ENCODE measurements around the gene TAF13. TPM values are rescaled to one million over a fixed set of nuclear protein-coding genes. Genes with fewer than 3 reads are reported as not detected.
"Not testable (repeated sequence)": the region's sequence is repeated elsewhere in the genome, so short reads cannot be mapped to it uniquely, and the experiment has no call there.

The TAF13 gene
- total RNA-seq, 1 experiment from 2014 or later = 72.5 TPM

- DNase-seq (ENCODE audit: extremely low read depth, low read depth) = no peak
Measured at GRCh38 chr1:109050228-109050995, 25.4 kb downstream of the TAF13 start.

DNA sequence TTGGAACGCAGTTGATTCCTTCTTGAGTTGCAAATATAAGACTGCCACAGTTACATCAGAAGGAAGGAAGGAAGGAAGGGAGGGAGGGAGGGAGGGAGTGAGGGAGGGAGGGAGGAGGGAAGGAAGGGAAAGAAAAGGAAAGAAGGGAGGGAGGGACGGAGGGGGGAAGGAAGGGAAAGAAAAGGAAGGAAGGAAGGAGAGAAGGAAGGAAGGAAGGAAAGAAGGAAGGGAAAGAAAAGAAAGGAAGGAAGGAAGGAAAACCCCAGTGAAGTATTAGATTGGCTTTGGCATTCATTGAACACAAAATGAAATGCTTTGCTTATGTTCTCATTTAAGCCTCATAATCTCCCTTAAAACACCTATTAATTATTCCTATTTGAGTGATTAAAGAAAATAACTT, 27.5 kb downstream of the TAF13 start:
- no peak for DNase-seq (ENCODE audit: extremely low read depth, low read depth)

DNA sequence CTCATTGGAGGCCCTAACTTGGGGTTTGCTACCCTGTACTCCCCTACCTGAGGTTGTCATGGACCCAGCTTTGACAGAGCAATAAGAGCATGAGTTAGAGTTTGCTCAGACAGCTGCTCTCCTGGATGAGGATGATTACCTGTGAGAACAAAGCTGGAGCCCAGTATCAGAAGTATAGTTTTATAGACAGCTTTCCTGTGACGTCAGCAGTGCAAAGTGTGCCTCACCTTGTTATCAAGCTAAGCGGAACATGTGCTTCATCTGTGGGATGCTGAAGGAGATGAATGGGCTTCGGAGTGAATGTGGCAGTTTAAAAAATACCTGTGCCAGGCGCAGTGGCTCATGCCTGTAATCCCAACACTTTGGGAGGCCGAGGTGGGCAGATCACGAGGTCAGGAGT, 28.5 kb downstream of the TAF13 start:
- DNase-seq (ENCODE audit: extremely low read depth, low read depth) = no peak

DNA sequence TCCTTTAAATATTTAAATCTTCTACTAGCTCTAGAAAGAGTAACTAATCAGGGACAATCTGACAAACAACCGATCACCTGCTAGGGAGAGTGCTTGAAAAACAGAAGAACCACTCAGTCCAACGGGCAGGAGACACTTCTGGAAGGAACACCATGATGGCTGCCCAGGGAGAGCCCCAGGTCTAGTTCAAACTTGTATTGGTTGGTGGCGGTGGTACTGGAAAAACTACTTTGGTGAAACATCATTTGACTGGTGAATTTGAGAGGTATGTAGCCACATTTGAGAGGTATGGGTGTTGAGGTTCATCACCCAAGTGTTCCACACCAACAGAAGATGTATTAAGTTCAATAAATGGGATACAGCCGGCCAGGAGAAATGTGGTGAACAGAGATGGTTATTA, 29.1 kb downstream of the TAF13 start:
- DNase-seq (ENCODE audit: extremely low read depth, low read depth) = no peak

DNA sequence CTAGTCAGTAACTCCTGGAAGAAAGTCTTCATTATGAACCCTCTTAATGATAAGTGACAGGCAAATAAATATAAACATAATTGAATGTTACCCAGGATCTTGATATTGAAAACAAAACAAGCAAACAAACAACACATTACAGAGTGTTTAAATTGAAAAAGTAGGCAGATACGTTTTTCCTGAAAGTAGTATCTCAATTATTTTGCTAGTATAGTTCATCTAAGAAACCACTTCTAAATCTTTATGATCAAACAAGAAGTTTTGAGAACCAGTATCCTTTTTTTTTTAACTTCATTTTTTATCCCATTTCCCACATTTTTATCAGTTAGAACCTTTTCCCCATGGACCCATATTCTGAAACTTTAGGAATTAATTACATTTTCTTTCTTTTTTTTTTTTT, 30.2 kb downstream of the TAF13 start:
- no peak for DNase-seq (ENCODE audit: extremely low read depth, low read depth)

GRCh38 chr1:109041621-109042468, 34.0 kb downstream of the TAF13 start, which contains the start of gene WDR47:
Gene WDR47 (minus strand): TSS chr1:109042102. CDS start chr1:109023512, 18,590 bp downstream.
- peak; percentile 91 for DNase-seq (ENCODE audit: extremely low read depth, low read depth)

GRCh38 chr1:109040989-109041620, 34.7 kb downstream of the TAF13 start:
- no peak for DNase-seq (ENCODE audit: extremely low read depth, low read depth)

- DNase-seq (ENCODE audit: extremely low read depth, low read depth) = no peak
Measured at GRCh38 chr1:109040627-109040988, 35.2 kb downstream of the TAF13 start.

DNA sequence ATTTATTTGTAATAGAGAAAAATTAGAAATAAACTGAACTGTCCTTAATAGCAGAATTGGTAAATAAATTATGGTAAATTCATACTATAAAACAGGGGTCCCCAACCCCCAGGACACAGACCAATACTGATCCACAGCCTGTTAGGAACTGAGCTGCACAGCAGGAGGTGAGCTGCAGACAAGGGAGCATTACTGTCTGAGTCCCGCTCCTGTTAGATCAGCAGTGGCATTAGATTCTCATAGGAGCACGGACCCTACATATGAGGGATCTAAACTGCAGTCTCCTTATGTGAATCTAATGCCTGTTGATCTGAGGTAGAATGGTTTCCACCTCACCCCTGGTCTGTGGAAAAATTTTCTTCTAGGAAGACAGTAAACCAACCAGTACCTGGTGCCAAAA, 41.4 kb downstream of the TAF13 start:
- no peak for DNase-seq (ENCODE audit: extremely low read depth, low read depth)

DNA sequence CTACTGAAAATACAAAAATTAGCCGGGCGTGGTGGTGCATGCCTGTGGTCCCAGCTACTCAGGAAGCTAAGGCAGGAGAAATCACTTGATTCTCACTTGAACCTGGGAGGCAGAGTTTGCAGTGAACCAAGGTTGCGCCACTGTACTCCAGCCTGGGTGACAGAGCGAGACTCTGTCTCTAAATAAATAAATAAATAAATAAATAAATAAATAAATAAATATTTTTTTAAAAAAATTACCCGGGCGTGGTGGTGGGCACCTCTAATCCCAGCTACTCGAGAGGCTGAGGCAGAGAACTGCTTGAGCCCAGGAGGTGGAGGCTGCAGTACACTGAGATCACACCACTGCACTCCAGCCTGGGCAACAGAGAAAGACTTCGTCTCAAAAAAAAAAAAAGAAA, 46.3 kb downstream of the TAF13 start:
- DNase-seq (ENCODE audit: extremely low read depth, low read depth) = not testable (repeated sequence)

- DNase-seq (ENCODE audit: extremely low read depth, low read depth) = no peak
Measured at GRCh38 chr1:109027841-109028240, 48.0 kb downstream of the TAF13 start.

GRCh38 chr1:109025694-109026093, 50.1 kb downstream of the TAF13 start:
- DNase-seq (ENCODE audit: extremely low read depth, low read depth) = no peak

DNA sequence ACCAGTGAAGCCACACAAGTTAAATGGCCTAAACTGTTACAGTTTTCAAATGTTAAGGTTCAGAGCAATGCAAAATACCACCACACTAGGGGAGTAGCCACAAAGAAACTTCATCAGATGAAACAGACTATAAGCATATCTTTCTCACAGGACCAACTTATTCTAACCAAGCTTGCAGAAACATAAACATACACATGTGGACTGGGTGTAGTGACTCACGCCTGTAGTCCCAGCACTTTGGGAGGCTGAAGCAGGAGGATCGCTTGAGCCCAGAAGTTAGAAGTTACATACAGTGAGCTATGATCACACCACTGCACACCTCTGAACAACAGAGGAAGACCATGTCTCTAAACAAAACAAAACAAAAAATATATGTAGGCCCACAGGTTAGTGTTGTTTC, 51.2 kb downstream of the TAF13 start:
- no peak for DNase-seq (ENCODE audit: extremely low read depth, low read depth)

- DNase-seq (ENCODE audit: extremely low read depth, low read depth) = no peak
Measured at GRCh38 chr1:109020693-109021257, 55.0 kb downstream of the TAF13 start.

GRCh38 chr1:109017719-109018118, 58.1 kb downstream of the TAF13 start:
- not testable (repeated sequence) for DNase-seq (ENCODE audit: extremely low read depth, low read depth)

DNA sequence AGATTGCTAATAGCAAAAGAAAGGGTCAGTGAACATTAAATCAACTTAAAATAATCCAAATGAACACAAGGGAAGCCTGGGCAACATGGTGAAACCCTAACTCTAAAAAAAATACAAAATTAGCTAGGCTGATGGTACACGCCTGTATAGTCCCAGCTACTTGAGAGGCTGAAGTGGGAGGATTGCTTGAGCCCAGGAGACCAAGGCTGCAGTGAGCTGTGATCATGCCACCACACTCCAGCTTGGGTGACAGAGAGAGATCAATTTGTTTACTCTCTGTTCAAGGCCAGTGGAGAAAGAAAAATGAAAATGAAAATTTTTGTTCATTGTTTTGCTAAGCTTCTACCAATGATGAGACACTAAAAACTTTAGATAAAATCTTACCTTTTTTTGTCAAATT, 58.7 kb downstream of the TAF13 start:
- no peak for DNase-seq (ENCODE audit: extremely low read depth, low read depth)

Small RNA genes lying within 50 kb of the gene (small RNA-seq; reads per million reads assigned to genes)
- gene AL356488.2 (0 reads per million in 2 experiments), gene BX679664.1 (0 reads per million in 2 experiments)

Other genes with a start within 250 kb of the TAF13 start
- 0.75 and 1.5 TPM in 2 replicates for gene AKNAD1, start 218.9 kb downstream of the TAF13 start, total RNA-seq (2014; rRNA removed; shearing (Covaris generic))
- gene GPSM2, start 199.0 kb downstream of the TAF13 start, total RNA-seq (2014; rRNA removed; shearing (Covaris generic)) = 31.0 and 35.3 TPM in 2 replicates
- gene CLCC1, start 112.5 kb downstream of the TAF13 start, total RNA-seq (2014; rRNA removed; shearing (Covaris generic)) = 22.7 and 23.0 TPM in 2 replicates
- 6.7 and 7.7 TPM in 2 replicates for gene WDR47, start 33.9 kb downstream of the TAF13 start, total RNA-seq (2014; rRNA removed; shearing (Covaris generic))
- gene TMEM167B, start 14.8 kb upstream of the TAF13 start, total RNA-seq (2014; rRNA removed; shearing (Covaris generic)) = 20.4 and 23.1 TPM in 2 replicates
- 0.12 and 0.23 TPM in 2 replicates for gene ELAPOR1, start 38.1 kb upstream of the TAF13 start, total RNA-seq (2014; rRNA removed; shearing (Covaris generic))
- 384 and 411 TPM in 2 replicates for gene SARS1, start 137.9 kb upstream of the TAF13 start, total RNA-seq (2014; rRNA removed; shearing (Covaris generic))
- gene CELSR2, start 173.5 kb upstream of the TAF13 start, total RNA-seq (2014; rRNA removed; shearing (Covaris generic)) = 2.7 and 3.8 TPM in 2 replicates
- 23.1 and 28.0 TPM in 2 replicates for gene PSRC1, start 207.1 kb upstream of the TAF13 start, total RNA-seq (2014; rRNA removed; shearing (Covaris generic))
- not detected in 2 replicates for gene MYBPHL, start 231.0 kb upstream of the TAF13 start, total RNA-seq (2014; rRNA removed; shearing (Covaris generic))